ENCODE measurements around the gene DOK7.

DNA sequence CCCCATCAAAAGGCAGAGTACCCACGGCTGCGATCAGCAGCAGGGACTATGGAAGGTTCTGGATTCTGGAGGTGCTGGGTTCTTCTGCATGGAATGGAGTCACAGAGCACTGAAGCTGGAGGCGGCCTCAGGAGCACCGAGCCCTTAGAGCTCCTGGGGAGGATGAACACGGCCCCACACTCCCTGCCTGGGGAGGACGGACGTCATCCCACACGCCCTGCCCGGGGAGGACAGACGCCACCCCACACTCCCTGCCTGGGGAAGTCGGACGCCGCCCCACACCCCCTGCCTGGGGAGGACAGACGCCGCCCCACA, 59.2 kb downstream of the DOK7 start:
- TF ChIP-seq, protein P1, sequence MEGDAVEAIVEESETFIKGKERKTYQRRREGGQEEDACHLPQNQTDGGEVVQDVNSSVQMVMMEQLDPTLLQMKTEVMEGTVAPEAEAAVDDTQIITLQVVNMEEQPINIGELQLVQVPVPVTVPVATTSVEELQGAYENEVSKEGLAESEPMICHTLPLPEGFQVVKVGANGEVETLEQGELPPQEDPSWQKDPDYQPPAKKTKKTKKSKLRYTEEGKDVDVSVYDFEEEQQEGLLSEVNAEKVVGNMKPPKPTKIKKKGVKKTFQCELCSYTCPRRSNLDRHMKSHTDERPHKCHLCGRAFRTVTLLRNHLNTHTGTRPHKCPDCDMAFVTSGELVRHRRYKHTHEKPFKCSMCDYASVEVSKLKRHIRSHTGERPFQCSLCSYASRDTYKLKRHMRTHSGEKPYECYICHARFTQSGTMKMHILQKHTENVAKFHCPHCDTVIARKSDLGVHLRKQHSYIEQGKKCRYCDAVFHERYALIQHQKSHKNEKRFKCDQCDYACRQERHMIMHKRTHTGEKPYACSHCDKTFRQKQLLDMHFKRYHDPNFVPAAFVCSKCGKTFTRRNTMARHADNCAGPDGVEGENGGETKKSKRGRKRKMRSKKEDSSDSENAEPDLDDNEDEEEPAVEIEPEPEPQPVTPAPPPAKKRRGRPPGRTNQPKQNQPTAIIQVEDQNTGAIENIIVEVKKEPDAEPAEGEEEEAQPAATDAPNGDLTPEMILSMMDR (IDR thresholded peaks at IDR 0.05), result no peak
- TF ChIP-seq POLR2A (IDR thresholded peaks at IDR 0.05), result no peak

Measured in testis (tissue), 2 donors.